Endodermal cell (in vitro differentiated cells): ENCODE results near the gene NAA60. TPM values are rescaled to one million over a fixed set of nuclear protein-coding genes. Genes with fewer than 3 reads are reported as not detected.

Experiments used
- DNase-seq: peaks from one replicate; pipeline ENCODE4 v3.0.0-alpha.2; 2017
- H3K27ac ChIP-seq: 2 replicates; pipeline ENCODE4 v1.5.1; 2013; ENCODE audit warnings: mild to moderate bottlenecking, low read depth, low read length, moderate library complexity
- H3K27me3 ChIP-seq: 2 replicates; pipeline ENCODE4 v1.6.1; 2013; ENCODE audit warnings: mild to moderate bottlenecking, low read length, moderate library complexity; ENCODE audit not compliant: insufficient read depth, control insufficient read depth, poor library complexity, severe bottlenecking
- H3K36me3 ChIP-seq: 2 replicates; pipeline ENCODE4 v1.7.0; 2013; ENCODE audit warnings: mild to moderate bottlenecking, low read length, moderate library complexity; ENCODE audit not compliant: control insufficient read depth, insufficient read depth
- H3K4me1 ChIP-seq: one replicate; pipeline ENCODE4 v1.7.0; 2013; ENCODE audit warnings: low read length; ENCODE audit not compliant: control insufficient read depth, insufficient read depth
- H3K4me3 ChIP-seq: 2 replicates; pipeline ENCODE4 v1.5.1; 2013; ENCODE audit warnings: mild to moderate bottlenecking, low read length, moderate library complexity
- H3K9ac ChIP-seq: 2 replicates; pipeline ENCODE4 v1.6.1; 2013; ENCODE audit warnings: mild to moderate bottlenecking, low read length, moderate library complexity; ENCODE audit not compliant: poor library complexity, severe bottlenecking; ENCODE audit errors: extremely low read depth
- H3K9me3 ChIP-seq: 2 replicates; pipeline ENCODE4 v1.6.1; 2013; ENCODE audit warnings: mild to moderate bottlenecking, low read length, moderate library complexity; ENCODE audit not compliant: control insufficient read depth
- H3K27ac Mint-ChIP-seq: 2 replicates; pipeline ENCODE4 v1.8.0; 2020; ENCODE audit warnings: mixed read lengths
- H3K27me3 Mint-ChIP-seq: 2 replicates; pipeline ENCODE4 v1.8.0; 2021; ENCODE audit warnings: mild to moderate bottlenecking, mixed read lengths; ENCODE audit not compliant: insufficient read depth
- H3K36me3 Mint-ChIP-seq: 2 replicates; pipeline ENCODE4 v1.8.0; 2020; ENCODE audit warnings: low read depth, mixed read lengths
- H3K4me1 Mint-ChIP-seq: 2 replicates; pipeline ENCODE4 v1.8.0; 2020; ENCODE audit warnings: mixed read lengths
- H3K4me3 Mint-ChIP-seq: 2 replicates; pipeline ENCODE4 v1.8.0; 2020; ENCODE audit warnings: mild to moderate bottlenecking, moderate library complexity, mixed read lengths
- H3K9me3 Mint-ChIP-seq: 2 replicates; pipeline ENCODE4 v1.8.0; 2020; ENCODE audit warnings: mild to moderate bottlenecking, mixed read lengths
- CTCF ChIP-seq: fragments of 200-600 bp; sonication (generic); conservative IDR thresholded peaks from 2 replicates; pipeline ENCODE4 v1.5.0; 2021; ENCODE audit warnings: antibody characterized with exemption, mild to moderate bottlenecking
- WGBS, 2 experiments: methylation state at CpG; one replicate each; pipeline versions ENCODE4 v1.1.5 to v1.1.7; 2013; ENCODE audit warnings: missing lambda C conversion rate in 2 of 2, mixed read lengths in 1 of 2; ENCODE audit not compliant: insufficient coverage in 1 of 2, insufficient read length in 1 of 2; 5-methylcytosine and 5-hydroxymethylcytosine counted together
- total RNA-seq, 2 donors: library from RNA; stranded (reverse); fragmentation: NEBNext Ultra II Directional in 1 of 2; extraction: Animal tissue kit (Norgen Biotek cat#: 25700) in 1 of 2; gene quantifications; 2 replicates in 1 of 2; 3 replicates in 1 of 2; pipeline ENCODE4 v1.2.1, GENCODE V29; 2021

Gene NAA60
- total RNA-seq, 2 donors from 2014 or later: 54.5 to 61.8 TPM

- Histone ChIP-seq H3K27me3 (no peaks in the 10 kb centered on the region), H3K4me1 (no peaks in the 10 kb centered on the region), H3K9me3 (no peaks in the 10 kb centered on the region), H3K36me3 (peaks cover 35% of the 10 kb centered on the region), H3K27ac (no peak overlapping the region), H3K9ac (no peak overlapping the region), H3K4me3 (no peak overlapping the region)
- H3K27me3 Mint-ChIP-seq: no peaks in the 10 kb centered on the region
- H3K4me3 Mint-ChIP-seq: no peak overlapping the region
- peaks cover 40% of the 10 kb centered on the region for H3K36me3 Mint-ChIP-seq
- no peaks in the 10 kb centered on the region for H3K9me3 Mint-ChIP-seq
- no peak for TF ChIP-seq CTCF
- 93 to 95% methylated on average over 23 to 24 of the region's 24 CpGs for WGBS, 2 experiments
- H3K27ac Mint-ChIP-seq: peak overlapping the region; percentile 49
- DNase-seq: peak; percentile 40
- peaks cover 1% of the 10 kb centered on the region for H3K4me1 Mint-ChIP-seq
These were observed 43.2 kb downstream of the NAA60 start for GRCh38 chr16:3486506-3487215.

GRCh38 chr16:3487521-3488410 lies 44.3 kb downstream of the NAA60 start:
- Mint-ChIP-seq H3K27ac (peak overlapping the region; percentile 78), H3K36me3 (peaks cover 30% of the 10 kb centered on the region), H3K4me1 (no peaks in the 10 kb centered on the region), H3K27me3 (no peaks in the 10 kb centered on the region), H3K9me3 (no peaks in the 10 kb centered on the region), H3K4me3 (no peak overlapping the region)
- WGBS, 2 experiments: 94 to 99% methylated on average over 19 to 24 of the region's 24 CpGs
- no peak overlapping the region for H3K27ac ChIP-seq
- no peaks in the 10 kb centered on the region for H3K4me1 ChIP-seq
- no peaks in the 10 kb centered on the region for H3K9me3 ChIP-seq
- H3K4me3 ChIP-seq: no peak overlapping the region
- H3K9ac ChIP-seq: no peak overlapping the region
- peaks cover 29% of the 10 kb centered on the region for H3K36me3 ChIP-seq
- DNase-seq: peak; percentile 55
- no peaks in the 10 kb centered on the region for H3K27me3 ChIP-seq
- no peak for TF ChIP-seq CTCF

GRCh38 chr16:3488801-3489200 lies 45.3 kb downstream of the NAA60 start:
- no peaks in the 10 kb centered on the region for H3K27me3 Mint-ChIP-seq
- DNase-seq: no peak
- WGBS, 2 experiments: 84 to 90% methylated on average over 4 to 9 of the region's 13 CpGs
- Histone ChIP-seq H3K27ac (no peak overlapping the region), H3K27me3 (no peaks in the 10 kb centered on the region), H3K4me1 (no peaks in the 10 kb centered on the region), H3K9me3 (no peaks in the 10 kb centered on the region), H3K4me3 (no peak overlapping the region), H3K36me3 (peaks cover 25% of the 10 kb centered on the region), H3K9ac (no peak overlapping the region)
- peaks cover 20% of the 10 kb centered on the region for H3K36me3 Mint-ChIP-seq
- no peak overlapping the region for H3K27ac Mint-ChIP-seq
- no peaks in the 10 kb centered on the region for H3K4me1 Mint-ChIP-seq
- H3K9me3 Mint-ChIP-seq: no peaks in the 10 kb centered on the region
- no peak for TF ChIP-seq CTCF
- H3K4me3 Mint-ChIP-seq: no peak overlapping the region
